Activated CD8-positive, alpha-beta T cell treated with anti-CD3 and anti-CD28 coated beads, Interleukin-2, amount 10 ng/mL, durations not matched to agents 7 days and 5 days (primary cell): ENCODE data around the gene HIP1R. TPM values are rescaled to one million over a fixed set of nuclear protein-coding genes. Genes with fewer than 3 reads are reported as not detected.

Experiments used
- ATAC-seq: fragments of 150-1000 bp; cut with Tn5 transposase; one replicate; pipeline ENCODE4 v1.10.0; 2021; ENCODE audit warnings: moderate library complexity
- CTCF ChIA-PET: fragments of 350-600 bp; sonication (Branson Sonifier 250); formaldehyde crosslinking; loops from one replicate; lab custom pipeline; 2021; ENCODE audit warnings: antibody characterized with exemption; lab: Charles Lee
- POLR2A ChIA-PET: fragments of 350-600 bp; sonication (Branson Sonifier 250); formaldehyde crosslinking; loops from one replicate; lab custom pipeline; 2021; ENCODE audit warnings: antibody characterized with exemption; lab: Charles Lee
- DNase-seq: peaks from one replicate; pipeline ENCODE4 v3.0.0-alpha.2; 2020
- H3K27ac Mint-ChIP-seq: one replicate; pipeline ENCODE4 v1.8.0; 2021; ENCODE audit warnings: mild to moderate bottlenecking, mixed read lengths
- H3K27me3 Mint-ChIP-seq: one replicate; pipeline ENCODE4 v1.8.0; 2021; ENCODE audit warnings: low read depth, mixed read lengths
- H3K36me3 Mint-ChIP-seq: one replicate; pipeline ENCODE4 v1.8.0; 2021; ENCODE audit warnings: low read depth, mixed read lengths
- H3K4me1 Mint-ChIP-seq: one replicate; pipeline ENCODE4 v1.8.0; 2021; ENCODE audit warnings: low read depth, mixed read lengths
- H3K4me3 Mint-ChIP-seq: one replicate; pipeline ENCODE4 v1.8.0; 2021; ENCODE audit warnings: mild to moderate bottlenecking, mixed read lengths
- H3K9me3 Mint-ChIP-seq: one replicate; pipeline ENCODE4 v1.8.0; 2022; ENCODE audit warnings: mixed read lengths; ENCODE audit not compliant: insufficient read depth
- total RNA-seq, 2 experiments: library from RNA; stranded (reverse); gene quantifications; one replicate each; pipeline ENCODE4 v1.2.3, GENCODE V29; 2021

Gene HIP1R
- total RNA-seq, 2 experiments from 2014 or later = 36.2 to 37.4 TPM

DNA sequence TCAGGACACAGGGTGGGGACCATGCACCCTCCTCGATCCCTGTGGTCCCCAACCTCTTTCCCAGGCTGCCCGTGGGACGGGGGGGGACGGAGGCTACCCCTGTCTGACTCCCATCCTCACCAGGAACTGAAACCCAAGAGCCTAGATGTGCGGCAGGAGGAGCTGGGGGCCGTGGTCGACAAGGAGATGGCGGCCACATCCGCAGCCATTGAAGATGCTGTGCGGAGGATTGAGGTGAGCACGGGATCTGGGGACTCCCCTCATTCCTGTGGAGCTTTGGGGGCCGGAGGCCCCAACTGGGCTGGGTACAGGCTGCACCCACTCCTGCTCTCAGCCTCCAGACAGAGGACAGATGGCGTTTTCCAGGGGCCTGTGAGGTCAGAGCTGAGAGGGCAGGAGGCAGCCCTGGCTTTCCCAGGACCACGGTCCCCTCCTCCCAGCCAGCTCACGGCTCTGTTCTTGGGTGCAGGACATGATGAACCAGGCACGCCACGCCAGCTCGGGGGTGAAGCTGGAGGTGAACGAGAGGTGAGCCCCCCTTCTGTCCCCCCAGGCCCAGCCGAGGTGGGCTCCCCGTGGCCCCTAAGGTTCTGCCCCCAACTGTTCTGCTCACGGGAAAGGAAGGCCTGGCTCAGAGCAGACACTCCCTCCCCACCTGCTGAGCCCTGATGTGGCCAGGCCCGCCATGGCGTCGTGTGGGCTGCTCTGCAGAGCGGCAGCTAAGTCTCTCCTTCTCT lies 24.2 kb downstream of the HIP1R start:
- no peak for ATAC-seq
- Mint-ChIP-seq H3K27me3 (no peaks in the 10 kb centered on the region), H3K4me1 (peaks cover 2% of the 10 kb centered on the region), H3K27ac (no peak overlapping the region), H3K9me3 (no peaks in the 10 kb centered on the region), H3K36me3 (peaks cover 4% of the 10 kb centered on the region), H3K4me3 (no peak overlapping the region)
- DNase-seq = no peak
- POLR2A ChIA-PET = interaction anchor here (0.7 to 0.9 kb wide), 2 partner anchors 39 to 42 kb away, joined by 3 read pairs; no protein-coding TSS in a partner anchor
- CTCF ChIA-PET = interaction anchor here (0.8 to 16.3 kb wide), 6 partner anchors 12 to 92 kb away, joined by 3 to 204 read pairs (median 13); no protein-coding TSS in a partner anchor

DNA sequence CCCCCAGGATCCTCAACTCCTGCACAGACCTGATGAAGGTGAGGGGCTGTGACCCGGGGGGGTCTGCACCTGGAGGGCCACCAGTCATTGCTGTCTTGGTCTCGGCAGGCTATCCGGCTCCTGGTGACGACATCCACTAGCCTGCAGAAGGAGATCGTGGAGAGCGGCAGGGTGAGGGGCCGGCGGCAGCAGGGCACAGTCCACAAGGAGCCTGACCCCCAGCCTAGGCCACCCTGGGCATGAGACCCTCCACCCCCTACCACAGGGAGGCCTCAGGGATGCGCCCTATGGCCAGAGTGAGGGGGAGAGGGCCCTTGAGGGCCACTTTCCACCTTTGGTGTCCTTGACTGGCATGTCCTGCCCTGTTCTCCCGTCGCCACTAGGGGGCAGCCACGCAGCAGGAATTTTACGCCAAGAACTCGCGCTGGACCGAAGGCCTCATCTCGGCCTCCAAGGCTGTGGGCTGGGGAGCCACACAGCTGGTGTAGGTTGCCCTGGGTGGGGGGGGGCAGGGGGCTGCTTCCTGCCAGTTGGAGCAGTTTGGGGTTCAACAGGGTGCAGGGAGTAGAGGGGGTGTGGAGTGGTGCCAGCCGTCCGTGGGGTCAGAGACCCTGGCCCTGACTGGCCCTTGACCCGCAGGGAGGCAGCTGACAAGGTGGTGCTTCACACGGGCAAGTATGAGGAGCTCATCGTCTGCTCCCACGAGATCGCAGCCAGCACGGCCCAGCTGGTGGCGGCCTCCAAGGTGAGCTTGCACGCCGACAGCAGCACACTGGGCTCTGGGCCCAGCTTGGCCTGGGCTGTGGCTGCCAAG lies 25.0 kb downstream of the HIP1R start:
- ChIA-PET POLR2A (interaction anchor here (0.7 to 1.7 kb wide), 6 partner anchors 24 to 123 kb away, joined by 3 to 5 read pairs (median 4); partner anchors contain the start of gene HIP1R), CTCF (interaction anchor here (0.6 to 16.3 kb wide), 23 partner anchors 11 to 382 kb away, joined by 3 to 204 read pairs (median 5); no protein-coding TSS in a partner anchor)
- peak; percentile 74 for ATAC-seq
- Mint-ChIP-seq H3K4me3 (no peak overlapping the region), H3K27me3 (no peaks in the 10 kb centered on the region), H3K4me1 (peaks cover 7% of the 10 kb centered on the region), H3K27ac (peak overlapping the region; percentile 25), H3K9me3 (no peaks in the 10 kb centered on the region), H3K36me3 (peaks cover 10% of the 10 kb centered on the region)
- peak; percentile 87 for DNase-seq

DNA sequence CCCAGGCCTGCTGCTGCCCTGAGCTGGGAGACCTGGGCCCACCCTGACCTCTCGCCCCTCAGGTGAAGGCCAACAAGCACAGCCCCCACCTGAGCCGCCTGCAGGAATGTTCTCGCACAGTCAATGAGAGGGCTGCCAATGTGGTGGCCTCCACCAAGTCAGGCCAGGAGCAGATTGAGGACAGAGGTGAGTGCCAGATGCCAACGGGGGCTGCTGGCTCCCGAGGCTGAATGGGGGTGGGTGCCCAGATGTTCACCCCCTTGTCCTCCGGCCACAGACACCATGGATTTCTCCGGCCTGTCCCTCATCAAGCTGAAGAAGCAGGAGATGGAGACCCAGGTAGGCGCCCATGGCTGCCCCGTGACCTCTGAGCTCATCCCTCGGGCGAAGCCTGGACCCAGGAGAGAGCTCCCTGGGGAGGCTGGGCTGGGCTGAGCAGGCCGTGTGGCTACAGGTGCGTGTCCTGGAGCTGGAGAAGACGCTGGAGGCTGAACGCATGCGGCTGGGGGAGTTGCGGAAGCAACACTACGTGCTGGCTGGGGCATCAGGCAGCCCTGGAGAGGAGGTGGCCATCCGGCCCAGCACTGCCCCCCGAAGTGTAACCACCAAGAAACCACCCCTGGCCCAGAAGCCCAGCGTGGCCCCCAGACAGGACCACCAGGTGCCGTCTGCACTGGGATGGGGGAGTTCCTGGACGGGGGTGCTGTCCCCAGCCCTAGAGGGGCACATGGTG lies 25.8 kb downstream of the HIP1R start:
- CTCF ChIA-PET = interaction anchor here (0.6 to 16.3 kb wide), 23 partner anchors 10 to 381 kb away, joined by 3 to 204 read pairs (median 5); no protein-coding TSS in a partner anchor
- no peak for DNase-seq
- Mint-ChIP-seq H3K4me1 (peaks cover 7% of the 10 kb centered on the region), H3K36me3 (peaks cover 10% of the 10 kb centered on the region), H3K27ac (no peak overlapping the region), H3K4me3 (no peak overlapping the region), H3K9me3 (no peaks in the 10 kb centered on the region), H3K27me3 (no peaks in the 10 kb centered on the region)
- POLR2A ChIA-PET = interaction anchor here (0.7 to 1.7 kb wide), 6 partner anchors 25 to 122 kb away, joined by 3 to 5 read pairs (median 4); partner anchors contain the start of gene HIP1R
- ATAC-seq = no peak

DNA sequence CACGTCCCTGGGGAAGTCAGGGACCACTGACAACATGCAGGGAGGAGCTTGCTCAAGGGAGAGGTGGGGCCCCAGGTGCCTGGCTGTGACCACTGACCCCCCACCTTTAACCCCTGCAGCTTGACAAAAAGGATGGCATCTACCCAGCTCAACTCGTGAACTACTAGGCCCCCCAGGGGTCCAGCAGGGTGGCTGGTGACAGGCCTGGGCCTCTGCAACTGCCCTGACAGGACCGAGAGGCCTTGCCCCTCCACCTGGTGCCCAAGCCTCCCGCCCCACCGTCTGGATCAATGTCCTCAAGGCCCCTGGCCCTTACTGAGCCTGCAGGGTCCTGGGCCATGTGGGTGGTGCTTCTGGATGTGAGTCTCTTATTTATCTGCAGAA lies 26.3 kb downstream of the HIP1R start:
- H3K36me3 Mint-ChIP-seq = peaks cover 11% of the 10 kb centered on the region
- H3K9me3 Mint-ChIP-seq = no peaks in the 10 kb centered on the region
- H3K27me3 Mint-ChIP-seq = no peaks in the 10 kb centered on the region
- CTCF ChIA-PET = interaction anchor here (1.0 to 16.3 kb wide), 13 partner anchors 9 to 377 kb away, joined by 3 to 204 read pairs (median 7); no protein-coding TSS in a partner anchor
- H3K27ac Mint-ChIP-seq = no peak overlapping the region
- no peak for DNase-seq
- ATAC-seq = no peak
- POLR2A ChIA-PET = interaction anchor here (1.0 to 1.7 kb wide), 5 partner anchors 25 to 121 kb away, joined by 3 to 5 read pairs (median 4); no protein-coding TSS in a partner anchor
- H3K4me3 Mint-ChIP-seq = no peak overlapping the region
- peaks cover 7% of the 10 kb centered on the region for H3K4me1 Mint-ChIP-seq

DNA sequence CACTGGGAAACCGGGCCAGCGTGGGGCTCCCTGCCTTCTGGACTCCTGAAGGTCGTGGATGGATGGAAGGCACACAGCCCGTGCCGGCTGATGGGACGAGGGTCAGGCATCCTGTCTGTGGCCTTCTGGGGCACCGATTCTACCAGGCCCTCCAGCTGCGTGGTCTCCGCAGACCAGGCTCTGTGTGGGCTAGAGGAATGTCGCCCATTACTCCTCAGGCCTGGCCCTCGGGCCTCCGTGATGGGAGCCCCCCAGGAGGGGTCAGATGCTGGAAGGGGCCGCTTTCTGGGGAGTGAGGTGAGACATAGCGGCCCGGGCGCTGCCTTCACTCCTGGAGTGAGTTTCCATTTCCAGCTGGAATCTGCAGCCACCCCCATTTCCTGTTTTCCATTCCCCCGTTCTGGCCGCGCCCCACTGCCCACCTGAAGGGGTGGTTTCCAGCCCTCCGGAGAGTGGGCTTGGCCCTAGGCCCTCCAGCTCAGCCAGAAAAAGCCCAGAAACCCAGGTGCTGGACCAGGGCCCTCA lies 26.9 kb downstream of the HIP1R start:
- Mint-ChIP-seq H3K27me3 (no peaks in the 10 kb centered on the region), H3K4me3 (no peak overlapping the region), H3K27ac (no peak overlapping the region), H3K36me3 (peaks cover 15% of the 10 kb centered on the region), H3K4me1 (peaks cover 7% of the 10 kb centered on the region), H3K9me3 (no peaks in the 10 kb centered on the region)
- ATAC-seq (no peak), DNase-seq (no peak)
- CTCF ChIA-PET = interaction anchor here (1.5 to 16.3 kb wide), 5 partner anchors 9 to 89 kb away, joined by 3 to 204 read pairs (median 8); no protein-coding TSS in a partner anchor
- POLR2A ChIA-PET = interaction anchor here (1.0 to 1.7 kb wide), 5 partner anchors 26 to 121 kb away, joined by 3 to 5 read pairs (median 4); no protein-coding TSS in a partner anchor

DNA sequence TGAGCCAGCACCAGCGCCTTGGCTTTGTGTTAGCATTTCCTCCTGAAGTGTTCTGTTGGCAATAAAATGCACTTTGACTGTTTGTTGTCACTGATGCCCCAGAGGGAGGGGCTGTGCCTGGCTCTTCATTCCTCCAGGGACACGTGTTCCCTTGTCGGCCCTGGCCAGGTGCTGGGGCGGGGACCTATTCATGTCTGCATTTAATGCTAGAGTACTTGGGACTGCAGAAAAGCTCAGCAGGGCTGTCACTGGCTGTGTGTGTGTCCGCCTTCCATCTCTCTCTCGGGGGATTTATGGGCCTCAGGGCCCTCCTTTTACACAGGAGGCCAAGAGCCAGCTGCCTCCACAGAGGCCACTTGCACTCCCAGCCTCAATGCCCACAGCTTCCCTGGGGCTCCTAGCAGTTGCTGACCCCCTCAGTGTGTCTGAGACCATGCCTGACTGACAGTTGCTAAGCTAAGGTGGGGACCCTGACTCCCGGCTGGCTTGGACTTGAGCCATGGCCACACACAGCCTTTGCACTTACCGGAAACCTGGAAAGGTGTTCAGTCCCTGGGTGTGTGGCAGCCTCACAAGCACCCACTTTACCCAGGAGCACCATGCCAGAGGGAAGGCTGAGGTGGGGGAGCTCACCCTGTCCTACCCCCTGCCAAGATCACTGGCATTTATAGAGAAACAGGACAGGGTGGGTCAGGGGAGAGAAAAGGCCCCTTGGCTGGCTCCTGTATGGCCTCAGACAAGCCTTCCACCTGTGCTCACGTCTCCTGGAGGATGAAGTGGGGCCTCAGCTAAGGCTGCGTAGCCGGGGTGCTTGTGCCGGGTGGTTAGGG lies 27.8 kb downstream of the HIP1R start:
- no peaks in the 10 kb centered on the region for H3K27me3 Mint-ChIP-seq
- H3K27ac Mint-ChIP-seq = peak overlapping the region; percentile 44
- H3K4me3 Mint-ChIP-seq = no peak overlapping the region
- H3K36me3 Mint-ChIP-seq = peaks cover 15% of the 10 kb centered on the region
- no peak for DNase-seq
- no peaks in the 10 kb centered on the region for H3K9me3 Mint-ChIP-seq
- ATAC-seq = no peak
- peaks cover 7% of the 10 kb centered on the region for H3K4me1 Mint-ChIP-seq
- POLR2A ChIA-PET = interaction anchor here (1.2 kb wide), 1 partner anchor 24 kb away, joined by 3 read pairs; no protein-coding TSS in a partner anchor
- CTCF ChIA-PET = interaction anchor here (1.7 to 16.3 kb wide), 2 partner anchors 70 to 88 kb away, joined by 8 to 204 read pairs; no protein-coding TSS in a partner anchor

DNA sequence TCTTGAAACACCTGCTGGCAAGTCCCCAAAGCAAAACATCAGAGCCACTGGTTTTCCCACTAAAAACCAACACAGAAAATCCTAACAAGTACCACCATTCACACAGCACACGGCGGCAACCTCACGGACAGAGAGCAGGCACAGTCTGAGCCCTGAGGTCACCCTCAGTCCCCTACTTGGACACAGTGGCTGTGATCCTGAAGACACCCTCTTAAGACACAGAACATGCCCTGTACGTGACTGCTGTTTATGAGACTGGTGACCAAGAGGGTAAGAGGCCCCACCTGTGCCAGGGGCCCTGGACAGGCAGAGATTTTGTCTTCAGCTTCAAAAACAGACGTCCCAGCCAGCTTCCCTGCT lies 29.6 kb downstream of the HIP1R start:
- peaks cover 29% of the 10 kb centered on the region for H3K36me3 Mint-ChIP-seq
- ChIA-PET POLR2A (interaction anchor here (0.6 kb wide), 1 partner anchor 51 kb away, joined by 4 read pairs; no protein-coding TSS in a partner anchor), CTCF (interaction anchor here (0.9 to 16.3 kb wide), 4 partner anchors 21 to 207 kb away, joined by 3 to 204 read pairs (median 4); no protein-coding TSS in a partner anchor)
- peaks cover 10% of the 10 kb centered on the region for H3K4me1 Mint-ChIP-seq
- no peak for ATAC-seq
- DNase-seq = no peak
- peak overlapping the region; percentile 62 for H3K27ac Mint-ChIP-seq
- H3K9me3 Mint-ChIP-seq = no peaks in the 10 kb centered on the region
- no peaks in the 10 kb centered on the region for H3K27me3 Mint-ChIP-seq
- no peak overlapping the region for H3K4me3 Mint-ChIP-seq

DNA sequence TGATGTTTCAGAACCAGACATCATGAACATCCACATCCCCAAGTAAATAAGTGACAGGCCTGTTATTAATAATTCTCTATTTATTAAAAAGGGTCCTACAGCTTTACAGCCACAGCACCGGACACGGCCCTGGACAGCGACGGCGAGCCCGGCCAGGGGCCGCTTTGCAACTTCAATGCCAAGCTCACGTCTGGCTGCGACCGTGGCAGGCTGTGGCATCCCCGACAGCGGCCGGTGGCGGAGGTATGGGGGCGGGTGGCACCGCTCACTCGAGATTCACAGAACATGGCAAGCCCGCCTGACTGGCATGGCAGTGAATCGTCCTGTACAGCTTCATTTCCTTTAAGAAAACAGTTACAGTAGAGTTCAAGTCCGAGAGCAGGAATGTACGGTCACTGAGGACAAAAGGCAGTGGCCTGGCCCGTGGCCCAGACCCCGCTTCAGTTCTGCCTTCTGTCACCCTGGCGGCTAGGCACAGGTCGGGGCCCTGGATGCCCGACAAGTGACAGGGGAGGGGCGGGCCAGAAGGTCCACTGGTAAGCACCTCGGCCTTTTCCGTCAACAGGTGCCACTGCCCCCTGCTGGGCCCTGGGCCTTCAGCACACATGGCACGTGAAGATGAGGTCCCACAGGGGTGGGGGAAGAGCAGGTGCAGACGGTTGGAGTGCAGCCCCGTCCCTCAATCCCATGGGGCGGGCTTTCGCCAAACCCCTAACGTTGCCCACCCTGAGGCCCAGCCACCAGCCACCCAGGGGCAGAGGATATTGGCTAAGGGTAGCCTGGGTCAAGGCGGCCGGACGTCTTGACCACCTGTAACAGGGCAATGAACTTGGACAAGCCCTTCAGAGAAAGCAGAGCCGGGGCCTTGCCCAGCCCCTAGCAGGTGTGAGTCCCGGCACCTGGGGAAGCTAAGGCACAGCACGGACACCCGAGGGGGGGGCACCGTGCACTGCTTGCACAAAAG lies 30.3 kb downstream of the HIP1R start:
- POLR2A ChIA-PET = no interaction called here
- peaks cover 12% of the 10 kb centered on the region for H3K4me1 Mint-ChIP-seq
- peaks cover 35% of the 10 kb centered on the region for H3K36me3 Mint-ChIP-seq
- no peaks in the 10 kb centered on the region for H3K9me3 Mint-ChIP-seq
- no peak for ATAC-seq
- CTCF ChIA-PET = interaction anchor here (0.9 to 16.3 kb wide), 4 partner anchors 22 to 206 kb away, joined by 3 to 204 read pairs (median 4); no protein-coding TSS in a partner anchor
- no peak overlapping the region for H3K4me3 Mint-ChIP-seq
- no peaks in the 10 kb centered on the region for H3K27me3 Mint-ChIP-seq
- DNase-seq = no peak
- no peak overlapping the region for H3K27ac Mint-ChIP-seq

DNA sequence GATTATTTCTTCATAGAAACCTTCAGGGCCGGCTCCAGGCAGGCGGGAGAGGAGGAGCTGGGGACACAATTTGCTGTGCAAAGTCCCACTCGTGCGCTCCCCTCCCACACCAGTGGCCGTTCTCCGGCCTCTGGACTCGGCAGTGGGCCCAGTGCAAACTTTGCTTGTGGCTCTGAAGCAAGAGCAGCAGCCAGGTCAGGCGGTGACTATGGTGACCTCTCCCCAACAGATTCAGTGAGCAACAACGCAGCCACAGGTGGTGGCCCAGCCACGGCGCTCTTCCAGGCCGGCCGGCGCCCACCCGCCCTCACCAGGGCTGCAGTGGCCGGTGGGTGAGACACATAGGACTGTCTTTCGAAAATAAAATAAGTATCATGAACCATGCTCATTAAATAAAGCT lies 31.1 kb downstream of the HIP1R start:
- Mint-ChIP-seq H3K27ac (no peak overlapping the region), H3K9me3 (no peaks in the 10 kb centered on the region), H3K36me3 (peaks cover 38% of the 10 kb centered on the region), H3K27me3 (no peaks in the 10 kb centered on the region), H3K4me3 (no peak overlapping the region), H3K4me1 (peaks cover 20% of the 10 kb centered on the region)
- ATAC-seq (no peak), DNase-seq (no peak)
- CTCF ChIA-PET = interaction anchor here (16.3 kb wide), 1 partner anchor 85 kb away, joined by 204 read pairs; no protein-coding TSS in a partner anchor
- POLR2A ChIA-PET = no interaction called here
